DMS153 treated with DMSO at 0.1 percent for 48 hours (cell line): ENCODE measurements around the gene BCOR.

Source experiments
- DNase-seq: peaks from one replicate; lab custom pipeline; 2025; ENCODE audit not compliant: unreplicated experiment; lab: John Stamatoyannopoulos, UW

The BCOR gene

GRCh38 chrX:40066700-40067099, 31.1 kb downstream of the BCOR start:
- no peak for DNase-seq

DNA sequence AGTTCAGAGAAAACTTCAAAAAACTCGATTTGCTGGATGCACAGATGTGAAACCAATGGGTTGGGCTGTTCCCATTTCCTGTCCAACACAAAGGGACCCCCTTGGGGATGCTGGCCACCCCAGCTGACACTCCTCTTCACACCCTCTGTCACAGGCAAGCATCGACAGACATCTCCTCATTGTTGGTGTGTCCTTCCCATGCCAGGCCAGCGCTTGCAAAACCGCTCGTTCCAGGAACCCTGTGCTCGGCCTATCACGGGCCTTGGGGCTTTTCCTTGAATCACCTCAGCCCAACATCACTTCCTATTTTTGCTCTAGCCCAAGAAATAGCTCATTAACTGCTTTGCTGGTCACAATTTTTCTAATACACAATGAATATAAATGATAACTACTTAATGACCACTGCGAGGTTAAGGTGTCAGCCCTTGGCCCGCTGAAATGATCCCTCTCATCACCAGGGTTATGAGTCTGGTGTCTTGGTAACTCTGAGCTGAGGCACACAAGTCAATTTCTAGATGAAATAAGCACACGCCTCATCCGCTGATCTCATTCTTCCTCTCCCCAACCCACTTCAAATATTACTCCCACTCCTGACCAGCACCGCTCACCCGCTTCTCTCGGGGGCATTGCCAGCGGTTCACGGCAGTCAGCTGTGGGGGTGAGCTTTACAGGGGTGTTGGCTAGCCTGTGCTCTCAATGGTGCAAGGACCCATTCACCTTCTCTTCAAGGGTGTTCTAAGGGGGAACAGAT, 32.3 kb downstream of the BCOR start:
- DNase-seq, result no peak

DNA sequence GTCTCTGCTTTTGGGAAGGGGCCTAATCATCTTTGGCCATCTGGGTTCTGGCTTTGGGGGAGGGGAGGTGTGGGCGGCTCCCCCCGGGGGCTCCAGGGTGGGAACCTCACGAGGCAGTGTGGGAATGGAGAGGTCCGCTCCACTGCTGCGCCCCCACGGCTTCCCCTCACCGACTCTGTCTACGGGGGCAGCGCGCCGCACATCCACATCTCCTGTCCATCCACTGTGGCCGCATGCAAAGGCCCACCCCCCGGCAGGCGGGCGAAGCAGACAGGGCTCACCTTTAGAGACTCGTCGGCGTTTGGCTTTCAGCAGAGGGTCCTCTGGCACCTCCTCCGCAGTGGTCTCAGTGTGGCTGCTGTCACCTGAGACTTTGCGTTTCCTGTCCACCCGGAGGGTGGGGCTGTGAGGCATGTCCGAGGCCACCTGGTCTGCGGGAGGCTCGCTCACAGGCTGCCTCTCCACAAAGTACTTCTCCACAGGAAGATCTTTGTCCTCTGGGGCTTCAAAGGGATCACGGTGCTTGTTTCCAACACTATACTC, 33.6 kb downstream of the BCOR start:
- no peak for DNase-seq

DNA sequence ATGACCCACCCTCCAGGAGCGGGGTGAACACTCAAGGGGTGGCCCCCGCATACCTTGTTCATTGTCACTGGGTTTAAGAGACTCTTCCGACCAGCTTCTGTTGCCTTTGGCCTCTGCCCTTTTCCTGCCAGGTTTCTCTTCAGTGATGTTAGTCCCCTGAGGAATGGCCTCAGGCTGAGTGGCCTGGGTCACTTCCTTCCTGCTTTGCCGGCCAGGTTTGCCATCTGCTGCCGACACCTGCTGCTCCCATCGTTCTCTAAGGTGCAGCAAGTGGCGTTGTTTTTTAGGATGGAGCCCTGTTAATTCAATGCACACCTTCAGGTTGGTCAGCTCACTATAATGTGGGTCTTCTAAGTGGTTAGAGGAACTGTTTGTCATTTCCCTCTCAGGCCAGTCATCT, 34.2 kb downstream of the BCOR start:
- no peak for DNase-seq

DNA sequence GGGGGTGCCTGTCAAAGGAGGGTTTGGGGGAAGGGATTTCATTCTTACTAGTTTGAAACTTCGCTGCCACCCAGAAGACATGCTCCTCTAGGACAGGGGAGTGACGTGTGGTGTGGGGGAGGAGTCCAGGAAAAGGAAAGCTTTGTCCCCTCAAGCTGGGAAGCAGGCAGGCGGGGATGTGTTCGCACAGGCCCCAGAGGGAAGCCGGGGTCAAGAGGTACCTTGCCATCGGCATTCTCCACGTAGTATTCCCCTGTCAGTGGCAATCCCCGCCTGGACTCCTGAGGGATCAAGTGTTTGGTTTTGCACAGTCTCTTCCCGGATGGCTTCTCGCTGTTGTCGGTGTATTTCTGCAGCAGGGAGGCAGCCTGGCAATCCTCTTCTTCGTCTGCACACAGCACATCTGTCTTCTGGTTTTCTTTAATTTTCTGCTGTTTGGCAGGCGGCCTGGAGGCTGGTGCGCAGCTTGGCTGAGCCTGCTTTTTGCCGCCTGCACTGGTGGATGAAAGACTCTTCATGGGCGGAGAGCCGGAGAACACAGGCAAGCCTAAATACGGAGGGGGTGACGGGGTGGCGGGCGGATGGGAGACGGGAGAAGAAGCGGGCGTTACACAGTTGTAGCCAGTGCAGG, 35.1 kb downstream of the BCOR start:
- DNase-seq, result no peak

DNA sequence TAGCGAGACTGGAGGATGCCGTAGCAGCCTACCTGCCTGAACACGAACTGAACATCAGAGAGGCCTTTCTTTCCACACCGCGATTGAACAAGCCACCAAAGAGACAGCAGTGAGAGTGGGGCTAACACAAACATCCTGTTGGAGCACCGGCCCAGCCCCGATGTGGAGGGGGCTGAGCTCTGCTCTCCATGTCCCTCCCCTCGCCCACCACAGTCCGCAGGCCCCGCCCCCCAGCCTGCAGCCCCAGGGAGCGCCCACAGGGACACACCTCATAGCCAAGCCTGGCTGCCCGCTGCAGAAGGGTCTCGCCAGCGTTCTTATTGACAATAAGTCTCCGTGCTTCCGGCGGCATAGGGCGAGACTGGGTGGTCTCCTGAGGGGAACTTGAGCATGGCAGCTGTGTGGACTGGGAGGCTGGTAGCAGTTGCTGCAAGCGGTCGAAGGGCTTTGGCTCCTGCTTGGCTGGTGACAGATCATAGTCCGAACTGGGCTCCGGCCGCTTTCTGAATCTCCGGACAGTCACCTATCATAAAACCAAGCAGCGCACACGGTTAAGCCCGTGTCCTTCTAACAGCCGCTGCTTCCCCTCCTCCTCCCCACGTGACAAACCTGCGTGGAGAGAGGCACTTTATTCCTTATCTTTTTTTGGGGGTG, 35.8 kb downstream of the BCOR start:
- no peak for DNase-seq

DNA sequence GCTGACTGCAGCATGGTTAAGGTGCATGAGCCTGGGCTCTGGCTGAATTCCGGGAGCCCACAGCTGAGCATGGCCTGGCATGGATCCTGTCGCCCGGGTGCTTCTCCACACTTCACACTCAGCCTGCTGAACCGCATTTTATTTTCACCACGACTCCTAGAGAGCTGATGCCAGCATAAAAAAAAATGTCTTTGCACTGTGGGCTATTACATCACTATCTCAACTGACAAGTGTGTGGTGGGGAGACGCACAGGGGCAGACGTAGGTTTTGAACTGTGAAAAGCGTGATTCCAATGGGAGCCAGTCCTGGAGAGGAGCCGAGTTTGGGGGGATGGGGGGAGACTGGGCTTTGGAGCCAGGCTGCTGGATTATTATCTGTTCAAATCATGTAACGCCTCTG, 36.8 kb downstream of the BCOR start:
- no peak for DNase-seq

DNA sequence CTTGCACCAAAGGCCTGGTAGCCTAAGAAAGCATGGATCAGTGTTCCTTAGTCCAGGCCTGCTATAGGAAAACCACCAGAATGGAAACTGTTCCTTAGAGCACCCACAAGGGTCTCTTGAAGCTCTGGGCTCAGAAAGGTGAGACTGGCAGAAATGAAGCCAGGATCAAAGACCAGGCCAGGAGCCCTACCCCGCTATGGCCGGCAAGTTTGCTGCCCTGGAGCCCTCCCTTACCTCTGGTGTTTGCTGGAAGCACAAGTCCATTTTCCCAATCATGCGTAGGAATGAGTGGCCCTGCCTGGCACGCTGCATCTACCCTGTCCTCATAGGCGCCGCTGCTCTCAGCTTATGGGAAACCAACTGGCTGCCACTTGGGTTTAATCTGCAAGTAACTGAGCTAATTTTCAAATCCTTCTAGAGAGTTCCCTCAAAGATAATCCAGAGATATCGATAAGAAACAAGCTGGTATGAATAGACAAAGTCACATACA, 37.4 kb downstream of the BCOR start:
- no peak for DNase-seq

DNA sequence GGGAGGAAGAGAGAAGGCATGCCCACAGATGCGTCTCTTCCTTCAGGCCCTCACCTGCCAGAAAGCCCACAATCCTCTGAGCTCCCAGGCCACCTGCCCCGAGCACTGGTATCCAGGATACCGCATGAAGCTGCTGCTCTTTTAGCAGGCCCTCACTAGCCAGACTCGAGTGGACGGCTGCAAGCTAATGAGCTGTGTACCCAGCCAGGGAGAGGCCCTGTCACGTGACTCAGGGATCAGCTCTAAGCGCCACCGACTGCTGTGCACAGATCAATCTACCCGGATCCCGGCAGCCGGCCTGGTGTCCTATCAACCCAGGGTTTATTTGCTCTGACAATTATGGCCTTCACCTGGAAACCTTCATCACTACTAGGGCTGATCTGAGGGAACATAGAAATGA, 39.0 kb downstream of the BCOR start:
- DNase-seq, result no peak

- DNase-seq, result no peak
Observed at GRCh38 chrX:40057405-40057804, 40.4 kb downstream of the BCOR start.

GRCh38 chrX:40056420-40056819, 41.3 kb downstream of the BCOR start:
- DNase-seq, result no peak

GRCh38 chrX:40055495-40055894, 42.3 kb downstream of the BCOR start:
- no peak for DNase-seq

GRCh38 chrX:40054793-40055192, 43.0 kb downstream of the BCOR start:
- no peak for DNase-seq

GRCh38 chrX:40050532-40050931, 47.2 kb downstream of the BCOR start:
- no peak for DNase-seq

DNA sequence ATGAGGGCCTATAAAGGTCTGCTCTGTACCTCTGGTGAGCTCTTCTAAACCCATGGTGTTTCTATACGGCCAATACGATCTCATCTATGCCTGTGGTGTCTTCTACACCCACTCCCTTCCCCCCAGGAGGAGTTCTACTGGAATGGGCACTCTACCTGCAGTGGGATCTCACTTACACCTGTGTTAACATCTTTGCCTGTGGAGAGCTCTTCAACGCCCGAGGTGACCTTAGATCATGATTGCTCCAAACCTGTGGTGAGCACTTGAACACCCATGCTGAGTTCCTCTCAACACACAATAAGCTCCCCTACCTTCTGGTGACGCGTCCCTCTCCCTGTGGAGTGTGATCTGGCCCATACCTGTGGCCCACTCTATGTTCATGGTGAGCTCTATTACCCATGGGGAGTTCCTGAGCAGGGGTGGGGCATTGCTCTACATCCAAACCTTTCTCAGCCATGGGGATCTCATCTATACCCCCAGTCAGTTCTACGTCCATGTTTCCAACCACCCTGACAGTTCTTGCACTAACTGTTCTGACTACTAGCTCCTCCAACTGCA, 48.6 kb downstream of the BCOR start:
- DNase-seq, result no peak

DNA sequence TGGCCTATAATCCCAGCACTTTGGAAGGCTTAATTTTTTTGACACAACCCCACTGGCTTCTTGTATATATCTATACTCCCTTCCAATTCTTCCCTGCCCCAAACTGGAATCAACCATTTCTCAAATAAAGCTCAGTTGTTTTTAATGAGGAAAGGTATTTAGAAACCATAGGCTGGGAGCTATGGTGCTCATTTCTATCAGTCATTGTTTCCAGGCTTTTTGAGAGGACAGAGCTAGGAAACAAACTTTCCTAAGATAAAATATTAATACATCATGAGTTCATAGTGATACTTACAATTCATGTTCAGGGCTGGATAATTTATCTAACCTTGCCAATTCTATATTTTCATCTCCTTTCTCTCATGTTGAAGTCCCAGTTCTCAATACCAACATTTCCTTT, 50.3 kb downstream of the BCOR start:
- DNase-seq, result no peak

DNA sequence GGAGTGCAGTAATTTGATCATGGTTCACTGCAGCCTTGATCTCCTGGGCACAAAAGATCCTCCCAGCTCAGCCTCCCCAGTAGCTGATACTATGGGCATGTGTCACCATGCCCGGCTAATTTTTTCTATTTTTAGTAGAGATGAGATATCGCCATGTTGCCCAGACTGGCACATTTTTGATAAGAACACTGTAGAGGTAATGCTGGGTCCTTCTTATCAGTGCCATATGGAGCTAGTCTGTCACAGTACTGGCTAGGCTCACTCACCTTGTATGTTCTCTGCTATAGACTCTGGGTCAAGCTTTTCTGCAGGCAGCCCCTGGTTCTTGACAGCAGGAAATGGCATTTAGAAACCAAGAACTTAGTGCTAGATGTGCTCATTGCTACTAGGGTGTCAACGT, 53.9 kb downstream of the BCOR start:
- no peak for DNase-seq

- DNase-seq, result no peak
Observed at GRCh38 chrX:40041915-40042314, 55.8 kb downstream of the BCOR start.

DNA sequence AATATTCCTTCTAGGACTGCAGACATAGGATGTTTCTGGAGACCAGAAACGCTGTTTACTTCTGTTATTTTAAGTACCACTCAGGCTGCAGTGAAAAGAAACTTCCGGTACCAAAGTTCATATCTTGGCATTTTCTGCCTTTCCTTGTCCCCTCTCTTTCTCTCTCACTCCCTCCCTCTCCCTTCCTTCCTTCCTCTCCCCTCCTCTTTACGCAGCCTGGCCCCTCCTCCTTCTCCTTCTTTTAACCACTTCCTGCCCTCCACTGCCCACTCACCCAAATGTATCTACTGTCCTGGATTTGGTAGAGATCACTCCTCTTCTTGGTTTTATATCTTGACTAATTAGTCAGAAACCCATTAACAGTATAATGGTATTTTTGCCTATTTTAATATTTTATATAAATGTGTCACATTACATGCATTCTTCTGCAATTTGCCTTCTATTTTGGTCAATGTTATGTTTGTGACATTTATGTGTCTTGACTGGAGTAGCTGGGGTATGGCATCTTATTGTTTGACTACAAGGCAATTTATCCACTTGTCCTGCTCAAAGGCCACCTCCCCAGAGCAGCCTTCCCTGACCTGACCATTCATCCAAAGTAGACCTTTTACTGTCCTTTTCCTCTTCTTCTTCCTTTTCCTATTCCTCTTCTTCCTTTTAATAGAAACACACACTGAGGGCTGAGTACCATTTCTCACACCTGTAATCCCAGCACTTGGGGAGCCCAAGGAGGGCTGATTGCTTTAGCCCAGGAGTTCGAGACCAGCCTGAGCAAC, 56.9 kb downstream of the BCOR start:
- DNase-seq, result no peak

GRCh38 chrX:40039887-40040286, 57.9 kb downstream of the BCOR start:
- DNase-seq, result no peak

DNA sequence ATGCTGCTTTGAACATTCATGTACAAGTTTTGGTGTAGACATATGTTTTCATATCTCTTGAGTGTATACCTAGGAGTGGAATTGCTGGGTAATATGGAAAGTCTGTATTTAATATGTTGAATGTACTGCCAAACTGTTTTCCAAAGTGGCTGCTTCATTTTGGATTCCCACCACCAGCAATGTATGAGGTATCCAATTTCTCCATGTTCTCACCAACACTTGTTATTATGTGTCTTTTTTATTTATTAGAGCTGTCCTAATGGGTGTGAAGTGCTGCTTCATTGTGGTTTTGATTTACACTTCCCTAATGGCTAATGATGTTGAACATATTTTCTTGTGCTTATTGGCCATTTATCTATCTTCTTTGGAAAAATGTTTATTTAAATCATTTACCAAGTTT, 60.4 kb downstream of the BCOR start:
- no peak for DNase-seq
